SH-SY5Y (cell line): ENCODE measurements around the gene ACOT7.

Experiments used
- GATA2 ChIP-seq: IDR thresholded peaks from 2 replicates; pipeline ENCODE4 v1.6.1; 2011; ENCODE audit warnings: mild to moderate bottlenecking, low read depth, low read length
- GATA3 ChIP-seq: IDR thresholded peaks from 2 replicates; pipeline ENCODE4 v1.6.1; 2011; ENCODE audit warnings: low read depth, mild to moderate bottlenecking, low read length, moderate library complexity

The ACOT7 gene

DNA sequence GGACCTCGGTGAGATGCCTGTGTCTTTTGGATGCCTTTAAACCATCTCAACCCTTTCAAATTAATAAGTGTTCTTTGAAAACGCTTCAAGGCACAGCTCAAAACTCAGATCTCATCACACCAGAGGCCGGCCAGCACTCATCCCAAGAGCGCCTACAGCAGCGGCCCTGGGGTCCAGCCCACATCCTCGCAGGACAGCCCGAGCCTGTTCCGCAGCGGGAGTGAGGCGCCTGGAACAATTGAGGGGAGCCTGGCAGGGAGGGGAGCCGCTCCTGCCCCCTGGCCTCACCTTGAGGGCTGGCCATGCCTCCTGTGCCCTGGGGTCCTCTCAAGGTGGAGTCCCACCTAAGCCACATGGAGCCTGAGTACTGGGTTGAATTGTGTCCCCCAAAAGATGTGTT lies 37.9 kb downstream of the ACOT7 start:
- TF ChIP-seq GATA2 (no peak), GATA3 (no peak)

- TF ChIP-seq GATA3 = no peak
- TF ChIP-seq GATA2 = no peak
Observed at GRCh38 chr1:6354659-6355317, 38.8 kb downstream of the ACOT7 start.

- TF ChIP-seq GATA2 = no peak
- TF ChIP-seq GATA3 = no peak
Observed at GRCh38 chr1:6353955-6354658, 39.5 kb downstream of the ACOT7 start.

GRCh38 chr1:6353619-6353954 lies 40.0 kb downstream of the ACOT7 start:
- TF ChIP-seq GATA3 = no peak
- no peak for TF ChIP-seq GATA2

- TF ChIP-seq GATA3 = no peak
- TF ChIP-seq GATA2 = no peak
Observed at GRCh38 chr1:6352138-6352563, 41.4 kb downstream of the ACOT7 start.

GRCh38 chr1:6351480-6352137 lies 42.0 kb downstream of the ACOT7 start:
- no peak for TF ChIP-seq GATA3
- no peak for TF ChIP-seq GATA2

DNA sequence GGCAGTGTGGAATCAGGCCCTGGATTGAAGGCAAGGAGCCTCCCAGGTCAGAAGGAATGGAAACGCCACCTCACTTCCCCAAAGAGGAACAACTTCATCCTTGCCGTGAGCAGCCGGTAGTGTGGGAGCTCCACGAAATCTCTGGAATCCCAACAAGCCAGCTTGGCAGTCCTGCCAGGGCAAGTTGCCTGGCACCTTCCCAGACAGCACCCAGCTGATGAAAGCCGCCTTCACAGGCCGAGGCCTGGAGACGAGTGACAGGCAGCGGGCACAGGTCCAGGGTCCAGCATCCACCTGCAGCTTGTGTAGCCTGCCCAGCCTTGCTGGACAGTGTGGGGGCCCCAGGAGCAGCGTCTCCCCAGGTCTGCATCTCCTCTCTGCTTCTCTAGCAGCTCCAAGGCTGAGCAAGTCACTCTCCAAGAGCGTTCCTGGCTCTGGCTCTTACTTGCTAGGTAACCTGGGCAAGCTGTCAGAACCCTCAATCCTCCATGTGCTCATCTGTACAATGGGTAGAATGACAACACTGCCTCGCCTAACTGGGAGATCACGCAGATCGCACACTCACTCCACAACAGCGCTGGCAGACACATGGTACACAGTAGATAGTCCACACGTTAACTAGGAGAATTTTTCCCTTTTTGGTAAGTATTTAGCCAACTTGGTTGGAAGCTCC lies 43.0 kb downstream of the ACOT7 start:
- TF ChIP-seq GATA3 (no peak), GATA2 (no peak)

GRCh38 chr1:6349254-6349943 lies 44.2 kb downstream of the ACOT7 start:
- TF ChIP-seq GATA3 (no peak), GATA2 (no peak)

DNA sequence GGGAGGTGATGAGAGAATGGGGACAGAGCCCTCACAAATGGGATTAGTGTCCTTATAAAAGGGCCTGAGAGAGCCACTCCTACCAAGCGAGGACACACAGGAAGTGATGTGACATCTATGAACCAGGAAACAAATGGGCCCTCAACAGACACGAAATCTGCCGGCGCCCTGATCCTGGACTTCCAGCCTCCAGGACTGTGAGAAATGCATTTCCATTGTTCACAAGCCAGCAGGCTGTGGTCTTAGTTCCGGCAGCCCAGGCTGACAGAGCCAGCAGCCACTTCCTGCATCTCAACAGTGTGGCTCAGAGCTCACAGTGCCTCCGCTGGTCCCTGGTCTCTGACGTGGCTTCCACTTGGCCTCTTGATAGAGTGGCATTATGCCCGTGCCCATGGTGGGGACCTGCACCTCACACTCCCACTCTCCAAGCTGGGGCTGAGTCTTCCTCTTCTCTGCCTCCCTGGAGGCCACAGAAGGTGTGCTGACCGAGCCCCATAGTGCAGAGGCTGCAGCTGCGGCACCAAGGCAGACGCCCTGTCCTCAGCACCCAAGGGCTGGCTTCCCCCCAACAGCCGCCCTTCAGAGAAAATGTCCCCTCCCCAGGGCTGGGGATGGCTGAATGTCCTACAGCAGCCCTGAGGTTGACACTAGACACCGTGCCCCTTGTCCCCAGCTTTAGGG lies 44.9 kb downstream of the ACOT7 start:
- TF ChIP-seq GATA3 (no peak), GATA2 (no peak)

- TF ChIP-seq GATA3 (no peak), GATA2 (no peak)
Observed at GRCh38 chr1:6347641-6348487, 45.7 kb downstream of the ACOT7 start.

DNA sequence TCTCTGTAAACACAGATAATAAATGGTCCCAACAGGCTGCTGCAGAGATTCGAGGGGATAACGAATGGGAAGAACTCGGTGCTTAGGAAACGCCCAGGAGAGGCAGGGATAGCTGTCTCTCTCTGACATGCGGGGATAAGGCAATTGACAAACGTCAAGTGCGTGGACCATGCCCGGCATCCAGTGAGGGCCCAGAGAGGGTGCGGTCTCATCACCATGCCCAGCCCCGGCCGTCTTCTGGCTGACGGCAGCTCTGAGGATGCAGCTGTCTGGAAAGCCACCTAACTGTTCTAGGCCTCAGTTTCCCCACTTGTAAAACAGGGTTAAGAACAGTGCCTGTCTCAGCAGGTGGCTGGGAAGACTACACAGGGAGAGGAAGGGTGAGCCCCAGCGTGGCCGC lies 48.1 kb downstream of the ACOT7 start:
- no peak for TF ChIP-seq GATA3
- no peak for TF ChIP-seq GATA2

GRCh38 chr1:6345009-6345408 lies 48.6 kb downstream of the ACOT7 start:
- TF ChIP-seq GATA2 (no peak), GATA3 (no peak)
